ENCODE data around the gene ZNF615.
"Not testable (repeated sequence)": the region's sequence is repeated elsewhere in the genome, so short reads cannot be mapped to it uniquely, and the experiment has no call there.

ZNF615 gene

GRCh38 chr19:52007806-52008557, at the start of gene ZNF615:
TSS of gene ZNF615 (minus strand) at chr19:52008211. CDS start at chr19:52003711, 4,500 bp downstream.
- ChIA-PET POLR2A (interaction anchor here (1.5 kb wide), 1 partner anchor 20 kb away, joined by 8 read pairs; the partner anchor contains the start of gene ZNF614), CTCF (interaction anchor here (1.0 kb wide), 1 partner anchor 13 kb away, joined by 3 read pairs; no protein-coding TSS in a partner anchor)
- H3K4me3 ChIP-seq (ENCODE audit: low read depth, low read length) = peak within 1 kb of the TSS; percentile 96
- TF ChIP-seq CTCF (IDR thresholded peaks at IDR 0.05; ENCODE audit: insufficient read depth, low read length, missing control alignments) = no peak
- DNase-seq (ENCODE audit: low read depth, low spot score) = no peak

GRCh38 chr19:52056480-52056879, 48.5 kb upstream of the ZNF615 start:
- DNase-seq (ENCODE audit: low read depth, low spot score); H3K4me3 ChIP-seq (ENCODE audit: low read depth, low read length); POLR2A ChIA-PET; CTCF ChIA-PET: not testable (repeated sequence)

GRCh38 chr19:52051736-52052135, 43.7 kb upstream of the ZNF615 start:
- CTCF ChIA-PET; POLR2A ChIA-PET; DNase-seq (ENCODE audit: low read depth, low spot score); H3K4me3 ChIP-seq (ENCODE audit: low read depth, low read length): not testable (repeated sequence)

- TF ChIP-seq CTCF (IDR thresholded peaks at IDR 0.05; ENCODE audit: insufficient read depth, low read length, missing control alignments) = no peak
- peak within 1 kb of the TSS; percentile 75 for H3K4me3 ChIP-seq (ENCODE audit: low read depth, low read length)
- peak; percentile 46 for DNase-seq (ENCODE audit: low read depth, low spot score)
- POLR2A ChIA-PET = interaction anchor here (0.5 kb wide), 1 partner anchor 123 kb away, joined by 3 read pairs; no protein-coding TSS in a partner anchor
- CTCF ChIA-PET = interaction anchor here (1.2 kb wide), 1 partner anchor 151 kb away, joined by 3 read pairs; no protein-coding TSS in a partner anchor
Measured at GRCh38 chr19:52048555-52049501, 40.8 kb upstream of the ZNF615 start, which contains the start of gene ZNF432. TSS of gene ZNF432 (minus strand) at chr19:52048838. CDS start at chr19:52046868, 1,970 bp downstream.

GRCh38 chr19:52039169-52039568, 31.2 kb upstream of the ZNF615 start:
- no peak for DNase-seq (ENCODE audit: low read depth, low spot score)
- CTCF ChIA-PET = no interaction called here
- no peak for TF ChIP-seq CTCF (IDR thresholded peaks at IDR 0.05; ENCODE audit: insufficient read depth, low read length, missing control alignments)
- H3K4me3 ChIP-seq (ENCODE audit: low read depth, low read length) = no peak overlapping the region
- POLR2A ChIA-PET = no interaction called here

- H3K4me3 ChIP-seq (ENCODE audit: low read depth, low read length) = no peak overlapping the region
- TF ChIP-seq CTCF (IDR thresholded peaks at IDR 0.05; ENCODE audit: insufficient read depth, low read length, missing control alignments) = no peak
- no peak for DNase-seq (ENCODE audit: low read depth, low spot score)
- CTCF ChIA-PET = no interaction called here
- POLR2A ChIA-PET = no interaction called here
Measured at GRCh38 chr19:52034051-52034728, 26.2 kb upstream of the ZNF615 start.
